Vagina (tissue), 2 donors: ENCODE measurements around the gene PHF14. TPM values are rescaled to one million over a fixed set of nuclear protein-coding genes. Genes with fewer than 3 reads are reported as not detected.

ENCODE experiments used
- DNase-seq, 2 donors: peaks; one replicate each; pipeline ENCODE4 v3.0.0-alpha.2; 2017; ENCODE audit errors: extremely low spot score in 2 of 2
- H3K27ac ChIP-seq: fragments of 200-600 bp; sonication (generic); one replicate; pipeline ENCODE4 v1.5.1; 2019
- H3K27me3 ChIP-seq: fragments of 200-600 bp; sonication (generic); one replicate; pipeline ENCODE4 v1.5.1; 2019
- H3K36me3 ChIP-seq, 2 donors: fragments of 200-600 bp; sonication (generic); one replicate each; pipeline ENCODE4 v1.5.1; 2017 to 2019
- H3K4me1 ChIP-seq: fragments of 200-600 bp; sonication (generic); one replicate; pipeline ENCODE4 v1.5.1; 2019
- H3K4me3 ChIP-seq, 2 donors: fragments of 200-600 bp; sonication (generic); 1 replicate in 1 of 2; 2 replicates in 1 of 2; pipeline ENCODE4 v1.5.1; 2016 to 2019
- H3K9me3 ChIP-seq: fragments of 200-600 bp; sonication (generic); one replicate; pipeline ENCODE4 v1.5.1; 2019
- POLR2A ChIP-seq, 2 donors: fragments of 450-650 bp; IDR thresholded peaks; one replicate each; pipeline ENCODE4 v1.6.1; 2017; ENCODE audit warnings: antibody characterized with exemption in 2 of 2, mild to moderate bottlenecking in 2 of 2, moderate library complexity in 2 of 2
- POLR2AphosphoS5 ChIP-seq, 2 donors: sonication (generic); formaldehyde crosslinking; IDR thresholded peaks; one replicate each; pipeline ENCODE4 v1.9.0; 2017; ENCODE audit warnings: antibody characterized with exemption in 2 of 2, mild to moderate bottlenecking in 2 of 2, low read depth in 1 of 2; ENCODE audit not compliant: insufficient read depth in 1 of 2
- intact Hi-C: fragments of 100-400 bp; cut with DNase I; formaldehyde crosslinking; loops from one replicate; pipeline ENCODE4 v1.15.1; 2023
- total RNA-seq: library from RNA; depleted of rRNA; stranded (reverse); fragments of >200 nt; gene quantifications from one replicate; pipeline ENCODE4 v1.2.3, GENCODE V29; 2016
- TF ChIP-seq, protein P1 (sequence below), 3 experiments: fragments of 450-650 bp in 2 of 3; fragments of 200-600 bp in 1 of 3; sonication (generic) in 1 of 3; IDR thresholded peaks; one replicate each; pipeline ENCODE4 v1.5.1; 2017 to 2019; ENCODE audit warnings: antibody characterized with exemption in 3 of 3, mild to moderate bottlenecking in 2 of 3, moderate library complexity in 2 of 3

PHF14 gene
- total RNA-seq, 1 donor from 2014 or later = 43.5 TPM

GRCh38 chr7:11127988-11128387, 154.3 kb downstream of the PHF14 start:
- Histone ChIP-seq H3K4me1 (no peaks in the 10 kb centered on the region), H3K4me3 (no peak overlapping the region), H3K9me3 (no peaks in the 10 kb centered on the region), H3K27me3 (no peaks in the 10 kb centered on the region), H3K27ac (no peak overlapping the region), H3K36me3 (no peaks in the 10 kb centered on the region)
- TF ChIP-seq, protein P1, sequence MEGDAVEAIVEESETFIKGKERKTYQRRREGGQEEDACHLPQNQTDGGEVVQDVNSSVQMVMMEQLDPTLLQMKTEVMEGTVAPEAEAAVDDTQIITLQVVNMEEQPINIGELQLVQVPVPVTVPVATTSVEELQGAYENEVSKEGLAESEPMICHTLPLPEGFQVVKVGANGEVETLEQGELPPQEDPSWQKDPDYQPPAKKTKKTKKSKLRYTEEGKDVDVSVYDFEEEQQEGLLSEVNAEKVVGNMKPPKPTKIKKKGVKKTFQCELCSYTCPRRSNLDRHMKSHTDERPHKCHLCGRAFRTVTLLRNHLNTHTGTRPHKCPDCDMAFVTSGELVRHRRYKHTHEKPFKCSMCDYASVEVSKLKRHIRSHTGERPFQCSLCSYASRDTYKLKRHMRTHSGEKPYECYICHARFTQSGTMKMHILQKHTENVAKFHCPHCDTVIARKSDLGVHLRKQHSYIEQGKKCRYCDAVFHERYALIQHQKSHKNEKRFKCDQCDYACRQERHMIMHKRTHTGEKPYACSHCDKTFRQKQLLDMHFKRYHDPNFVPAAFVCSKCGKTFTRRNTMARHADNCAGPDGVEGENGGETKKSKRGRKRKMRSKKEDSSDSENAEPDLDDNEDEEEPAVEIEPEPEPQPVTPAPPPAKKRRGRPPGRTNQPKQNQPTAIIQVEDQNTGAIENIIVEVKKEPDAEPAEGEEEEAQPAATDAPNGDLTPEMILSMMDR (IDR thresholded peaks at IDR 0.05) = no peak
- TF ChIP-seq POLR2AphosphoS5 (IDR thresholded peaks at IDR 0.05; ENCODE audit: insufficient read depth in 1 of 2, low read depth in 1 of 2) (no peak), POLR2A (IDR thresholded peaks at IDR 0.05) (no peak)
- no peak for DNase-seq
- intact Hi-C loops = no loop called here

DNA sequence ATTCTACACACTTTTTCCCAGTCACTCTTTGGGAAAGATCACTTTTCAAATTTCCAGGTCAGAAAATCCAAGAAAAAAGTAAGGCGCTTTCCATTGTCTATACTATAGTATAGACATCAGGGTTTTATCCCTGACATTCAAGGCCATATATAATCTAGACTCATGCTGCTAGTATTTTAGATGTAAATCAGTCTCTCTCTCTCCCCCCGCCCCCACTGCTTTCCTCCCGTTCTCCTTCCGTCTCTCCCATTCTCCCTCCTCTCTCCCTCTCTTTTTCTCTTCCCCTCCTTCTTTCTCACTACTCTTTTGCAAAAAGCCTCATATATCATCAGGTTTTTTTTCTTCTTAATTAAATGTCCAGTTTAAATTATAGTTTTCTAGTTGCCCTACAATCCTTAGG, 154.8 kb downstream of the PHF14 start:
- intact Hi-C loops = no loop called here
- DNase-seq = no peak
- no peaks in the 10 kb centered on the region for H3K36me3 ChIP-seq
- no peaks in the 10 kb centered on the region for H3K27me3 ChIP-seq
- H3K27ac ChIP-seq = no peak overlapping the region
- H3K9me3 ChIP-seq = no peaks in the 10 kb centered on the region
- TF ChIP-seq, protein P1 (IDR thresholded peaks at IDR 0.05) = no peak
- TF ChIP-seq POLR2A (IDR thresholded peaks at IDR 0.05) = no peak
- no peak for TF ChIP-seq POLR2AphosphoS5 (IDR thresholded peaks at IDR 0.05; ENCODE audit: insufficient read depth in 1 of 2, low read depth in 1 of 2)
- H3K4me3 ChIP-seq = no peak overlapping the region
- no peaks in the 10 kb centered on the region for H3K4me1 ChIP-seq

DNA sequence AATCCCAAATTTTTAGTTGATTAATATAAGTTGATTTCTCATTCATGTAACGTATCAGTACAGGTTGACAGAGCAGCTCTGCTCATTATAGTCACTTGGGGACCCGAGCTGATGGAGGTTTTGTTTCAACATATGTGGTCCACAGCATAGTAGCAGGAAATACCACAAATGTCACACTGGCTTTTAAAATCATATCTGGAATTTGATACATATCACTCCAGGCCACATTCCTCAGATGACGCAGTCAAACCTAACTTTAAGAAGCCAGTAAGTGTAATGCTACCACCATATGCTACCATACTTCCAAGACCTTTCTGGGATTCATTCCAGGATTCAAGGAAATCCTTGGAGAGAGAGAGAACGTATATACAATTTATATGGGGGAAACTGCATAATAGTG, 156.3 kb downstream of the PHF14 start:
- Histone ChIP-seq H3K4me3 (no peak overlapping the region), H3K27me3 (no peaks in the 10 kb centered on the region), H3K9me3 (no peaks in the 10 kb centered on the region), H3K4me1 (no peaks in the 10 kb centered on the region), H3K27ac (no peak overlapping the region), H3K36me3 (peaks cover 0 to 6% of the 10 kb centered on the region in 2 donors)
- intact Hi-C loops = no loop called here
- no peak for TF ChIP-seq POLR2AphosphoS5 (IDR thresholded peaks at IDR 0.05; ENCODE audit: insufficient read depth in 1 of 2, low read depth in 1 of 2)
- TF ChIP-seq POLR2A (IDR thresholded peaks at IDR 0.05) = no peak
- TF ChIP-seq, protein P1 (IDR thresholded peaks at IDR 0.05) = no peak
- DNase-seq = no peak

DNA sequence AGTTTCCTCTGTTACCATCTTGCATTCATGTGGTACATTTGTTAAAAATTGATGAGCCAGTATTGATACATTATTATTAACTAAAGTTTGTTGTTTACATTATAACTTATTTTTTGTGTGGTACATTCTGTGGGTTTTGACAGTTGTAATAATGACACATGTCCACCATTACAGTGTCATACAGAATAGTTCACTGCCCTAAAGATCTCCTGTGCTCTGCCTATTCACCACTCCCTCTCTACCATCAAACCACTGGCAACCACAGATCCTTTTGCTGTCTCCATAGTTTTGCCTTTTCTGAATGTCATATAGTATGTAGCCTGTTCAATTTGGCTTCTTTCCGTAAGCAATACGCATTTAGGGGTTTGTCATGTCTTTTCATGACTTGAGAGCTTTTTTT, 156.9 kb downstream of the PHF14 start:
- H3K27ac ChIP-seq = no peak overlapping the region
- no peak overlapping the region for H3K4me3 ChIP-seq
- H3K36me3 ChIP-seq = peaks cover 0 to 6% of the 10 kb centered on the region in 2 donors
- H3K4me1 ChIP-seq = no peaks in the 10 kb centered on the region
- H3K9me3 ChIP-seq = no peaks in the 10 kb centered on the region
- intact Hi-C loops = no loop called here
- TF ChIP-seq POLR2A (IDR thresholded peaks at IDR 0.05) (no peak), POLR2AphosphoS5 (IDR thresholded peaks at IDR 0.05; ENCODE audit: insufficient read depth in 1 of 2, low read depth in 1 of 2) (no peak)
- TF ChIP-seq, protein P1 (IDR thresholded peaks at IDR 0.05) = no peak
- no peaks in the 10 kb centered on the region for H3K27me3 ChIP-seq
- no peak for DNase-seq

- H3K27ac ChIP-seq = no peak overlapping the region
- H3K4me1 ChIP-seq = no peaks in the 10 kb centered on the region
- TF ChIP-seq POLR2A (IDR thresholded peaks at IDR 0.05) (no peak), POLR2AphosphoS5 (IDR thresholded peaks at IDR 0.05; ENCODE audit: insufficient read depth in 1 of 2, low read depth in 1 of 2) (no peak)
- TF ChIP-seq, protein P1 (IDR thresholded peaks at IDR 0.05) = no peak
- no peaks in the 10 kb centered on the region for H3K27me3 ChIP-seq
- no peaks in the 10 kb centered on the region for H3K9me3 ChIP-seq
- H3K36me3 ChIP-seq = peaks cover 0 to 6% of the 10 kb centered on the region in 2 donors
- DNase-seq = no peak
- no peak overlapping the region for H3K4me3 ChIP-seq
- intact Hi-C loops = no loop called here
Measured at GRCh38 chr7:11133436-11133959, 159.8 kb downstream of the PHF14 start.
